Fibroblast of gingiva (primary cell): Measurements from ENCODE around the gene DHX35.
A peak's percentile ranks its signal among the peaks of the same experiment; 100 is the strongest.

Experiments
- DNase-seq: peaks from one replicate; pipeline ENCODE4 v3.0.0-alpha.2; 2011; ENCODE audit warnings: low read depth

DHX35 gene

DNA sequence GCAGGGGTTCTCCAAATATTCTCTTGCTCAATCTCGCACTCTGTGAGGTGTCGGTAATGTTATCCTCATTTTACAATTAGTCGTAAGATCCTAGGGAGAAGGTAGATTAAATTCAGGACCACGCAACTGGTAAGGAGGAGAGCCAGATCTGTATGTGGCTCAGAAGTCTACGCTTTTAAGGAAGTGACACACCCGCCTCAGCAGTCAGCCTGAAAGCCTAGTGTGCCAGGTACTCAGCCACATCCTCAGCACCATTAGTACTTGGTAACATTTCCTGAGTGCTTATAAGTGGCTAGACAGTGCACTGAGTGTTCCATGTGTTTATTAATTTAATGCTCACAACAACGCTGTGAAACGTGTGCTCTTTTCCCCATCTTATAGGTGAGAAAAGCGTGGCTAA is 63.7 kb downstream of the DHX35 start:
- no peak for DNase-seq

DNA sequence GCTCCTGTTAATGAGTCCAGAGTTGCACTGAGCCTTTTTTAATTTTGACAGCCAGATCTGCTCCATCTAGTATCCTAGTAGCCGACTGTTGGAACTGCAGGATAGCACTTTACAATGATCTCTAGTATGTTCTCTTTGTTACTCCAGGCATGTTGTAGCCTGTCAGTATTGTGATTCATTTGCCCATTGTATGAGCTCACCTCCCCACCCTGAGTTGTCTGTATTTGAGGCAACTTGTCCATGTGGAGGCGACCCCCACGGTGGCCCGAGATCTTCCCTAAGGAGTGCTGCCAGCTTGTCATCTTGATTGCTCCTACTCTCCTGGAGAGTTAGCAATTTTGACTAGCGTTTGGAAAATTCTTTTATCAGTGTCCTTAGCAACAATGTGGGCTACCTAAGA is 67.2 kb downstream of the DHX35 start:
- no peak for DNase-seq

DNA sequence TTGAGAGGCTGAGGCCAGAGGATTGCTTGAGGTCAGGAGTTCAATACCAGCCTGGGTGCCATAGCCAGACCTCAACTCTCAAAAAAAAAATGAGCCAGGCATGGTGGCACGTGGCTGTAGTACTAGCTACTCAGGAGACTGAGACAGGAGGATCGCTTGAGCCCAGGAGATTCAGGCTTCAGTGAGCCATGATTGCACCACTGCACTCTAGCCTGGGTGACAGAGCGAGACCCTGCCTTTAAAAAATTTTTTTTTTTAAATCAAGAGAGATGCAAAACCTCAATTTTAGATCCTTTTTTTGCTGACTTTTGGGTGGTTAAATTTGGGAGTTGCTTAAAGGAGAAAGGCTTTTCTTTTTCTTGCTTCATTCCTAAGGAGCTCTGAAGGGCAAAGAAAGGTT is 70.9 kb downstream of the DHX35 start:
- DNase-seq: no peak

DNA sequence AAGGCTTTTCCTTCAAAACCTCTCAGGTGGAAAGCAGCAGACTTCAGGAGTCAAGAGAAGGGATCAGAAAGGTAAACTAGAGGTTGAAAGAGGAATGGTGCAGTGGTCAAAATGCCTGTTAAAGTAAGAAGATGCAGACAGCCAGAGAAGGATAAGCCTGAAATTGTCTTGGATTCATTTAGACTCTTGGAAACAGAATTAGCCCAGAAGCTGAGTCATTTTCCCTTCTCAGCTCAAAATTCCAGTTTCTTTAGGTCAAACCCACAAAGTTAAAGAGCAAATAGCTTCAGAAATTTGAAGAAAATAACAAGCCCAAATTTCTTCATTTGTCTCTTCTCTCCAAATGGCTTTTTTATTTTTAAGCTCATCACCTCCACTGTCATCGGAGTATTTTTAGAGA is 73.9 kb downstream of the DHX35 start:
- DNase-seq: peak; percentile 41

DNA sequence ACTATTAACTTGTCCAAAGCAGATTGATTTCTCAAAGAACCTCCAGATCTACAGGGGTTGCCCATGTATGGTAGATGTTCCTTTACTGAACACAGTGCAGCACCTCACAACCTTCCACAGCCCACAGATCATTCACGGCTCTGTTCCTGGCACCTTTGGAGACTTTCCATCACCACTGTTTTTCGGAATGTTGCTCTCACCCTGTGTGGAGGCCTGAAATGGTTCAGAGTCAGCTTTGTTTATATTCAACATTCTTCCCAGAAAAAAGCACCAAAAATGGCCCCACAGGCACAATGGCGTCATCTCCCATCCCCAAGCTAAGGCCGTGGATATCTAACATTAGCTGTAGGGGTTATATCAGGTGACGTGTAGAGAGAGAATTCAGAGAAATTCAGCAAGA is 74.7 kb downstream of the DHX35 start:
- DNase-seq: peak; percentile 53

DNA sequence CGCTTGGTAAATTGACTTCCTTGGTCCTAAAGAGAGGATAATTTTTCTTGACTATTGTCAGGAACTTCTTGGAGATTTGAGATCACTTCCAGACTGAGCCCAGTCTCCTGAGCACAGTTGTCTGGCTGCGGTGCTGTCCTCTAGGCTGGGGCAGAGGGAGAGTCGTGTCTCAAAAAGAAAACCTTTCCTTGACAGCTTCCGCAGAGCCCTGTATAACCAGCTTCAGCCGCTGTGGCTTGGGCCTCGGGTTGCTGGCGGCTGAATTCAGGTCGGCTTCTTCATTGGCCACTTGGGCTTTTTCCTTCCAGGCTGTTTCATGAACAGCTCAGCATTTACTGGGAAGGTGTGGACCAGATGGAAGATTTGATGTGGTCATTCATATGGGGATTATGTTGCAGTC is 75.9 kb downstream of the DHX35 start:
- no peak for DNase-seq

DNA sequence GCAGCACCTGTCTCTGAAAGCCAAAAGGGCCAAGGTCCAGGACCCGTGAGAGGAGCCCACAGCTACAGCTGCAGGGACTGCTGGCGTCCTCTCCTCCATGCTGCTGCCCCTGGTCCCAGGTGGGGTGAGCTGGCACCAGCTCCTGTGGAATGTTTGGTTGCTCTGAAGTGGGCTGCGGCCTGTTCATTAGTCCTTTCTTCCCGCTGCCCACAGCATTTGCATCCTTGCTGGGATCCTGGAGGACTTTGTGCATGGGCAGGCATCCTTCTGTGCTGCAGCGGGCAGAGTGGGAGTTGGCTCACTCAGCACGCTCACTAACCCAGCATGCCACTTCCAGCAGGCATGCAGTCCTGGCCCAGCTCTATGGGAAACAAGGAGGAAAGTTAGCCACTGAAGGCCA is 76.4 kb downstream of the DHX35 start:
- no peak for DNase-seq

DNA sequence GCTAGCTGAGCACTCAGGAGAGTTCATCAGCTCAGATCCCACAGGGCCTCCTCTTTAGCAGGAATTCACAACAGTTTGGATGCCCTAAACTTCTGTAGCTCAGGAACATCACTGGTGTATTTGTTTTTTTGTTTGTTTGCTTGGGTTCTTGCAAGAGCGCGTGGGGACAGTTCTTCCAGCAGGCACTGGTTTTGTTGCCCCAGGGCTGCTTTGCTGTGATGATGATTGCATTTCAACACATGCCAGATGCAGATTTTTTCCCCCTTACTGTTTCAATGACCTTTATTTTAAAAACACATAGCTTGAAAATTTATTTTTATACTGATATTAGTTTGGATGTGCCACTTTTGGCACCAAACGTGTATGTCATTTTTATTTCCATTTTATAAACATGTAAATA is 77.1 kb downstream of the DHX35 start:
- DNase-seq: peak; percentile 74

DNA sequence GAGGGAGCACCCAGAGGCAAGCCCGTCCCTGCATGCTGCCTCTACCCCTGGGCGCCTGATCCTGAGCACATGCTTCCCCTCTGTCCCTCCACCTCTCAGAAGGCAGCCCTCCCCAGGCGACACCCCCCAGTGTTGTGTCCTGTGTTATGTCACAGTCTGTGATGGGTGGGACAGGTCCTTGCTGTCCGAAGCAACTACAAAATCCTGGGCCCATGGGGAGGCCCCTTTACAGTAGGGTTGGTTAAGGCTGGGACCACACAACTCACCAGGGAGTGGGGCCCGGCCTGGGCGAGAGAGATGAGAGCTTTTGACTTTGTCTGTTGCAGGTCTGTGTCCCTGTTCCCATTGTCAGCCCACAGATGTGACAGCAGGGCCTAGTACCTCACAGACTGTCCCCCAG is 78.0 kb downstream of the DHX35 start:
- no peak for DNase-seq

DNA sequence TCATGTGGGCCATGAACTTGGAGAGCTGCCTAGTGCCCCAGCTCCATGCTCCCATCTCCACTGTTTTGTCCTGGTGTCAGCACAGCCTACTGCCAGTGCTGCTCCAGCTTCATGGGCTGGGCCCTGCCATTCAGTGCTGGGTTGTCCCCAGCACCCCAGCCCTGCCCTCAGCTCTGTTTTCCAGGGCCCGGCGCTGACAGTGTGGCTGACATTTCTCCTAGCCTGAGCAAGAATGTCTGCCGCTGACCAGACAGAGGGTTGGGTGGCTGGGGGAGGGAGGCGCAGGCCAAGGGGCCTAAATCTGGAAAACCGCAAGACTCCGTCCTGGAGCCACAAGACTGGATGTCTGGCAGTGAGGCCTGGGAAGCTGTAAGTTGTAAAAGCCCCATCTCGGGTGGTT is 78.9 kb downstream of the DHX35 start:
- DNase-seq: no peak

DNA sequence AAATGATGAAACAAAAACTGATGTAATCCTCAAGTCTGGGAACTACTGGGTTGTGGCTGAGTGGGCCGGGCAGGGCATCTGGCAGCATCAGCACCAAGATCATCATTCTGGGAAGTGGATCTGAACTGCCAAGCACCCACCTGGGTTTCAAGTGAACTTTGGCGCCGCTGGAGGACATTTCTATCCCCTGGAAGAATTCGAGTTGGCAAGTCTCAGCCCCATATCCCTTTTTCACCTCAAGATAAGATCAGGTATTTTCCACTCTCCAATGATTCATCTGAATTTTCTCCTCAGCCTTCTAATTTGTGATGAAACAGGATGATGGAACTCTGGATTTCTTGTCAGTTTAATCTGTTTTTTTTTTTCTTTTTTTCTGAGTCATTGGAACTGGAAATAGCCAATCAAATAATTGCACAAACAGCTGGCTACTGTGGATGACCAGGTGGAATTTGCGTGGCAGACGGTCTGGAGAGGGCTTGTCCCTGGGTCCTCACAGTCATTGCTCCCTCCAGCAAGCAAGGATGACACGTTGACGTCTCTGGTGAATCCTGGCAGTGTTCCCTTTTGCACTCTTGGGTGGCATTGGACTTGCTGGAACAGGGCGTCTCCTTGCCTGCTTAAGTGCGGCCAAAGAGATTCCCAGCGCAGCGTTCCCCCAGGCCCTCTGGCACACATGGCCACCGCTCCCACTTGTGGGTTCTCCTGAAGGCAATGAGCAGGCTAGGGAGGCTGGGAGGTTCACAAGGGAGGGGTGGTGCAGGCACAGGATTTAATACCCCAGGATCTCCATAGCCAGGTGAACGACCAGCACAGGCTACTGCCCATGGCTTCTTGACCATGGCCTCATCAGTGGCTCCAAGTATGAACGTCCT is 80.4 kb downstream of the DHX35 start:
- DNase-seq: no peak

DNA sequence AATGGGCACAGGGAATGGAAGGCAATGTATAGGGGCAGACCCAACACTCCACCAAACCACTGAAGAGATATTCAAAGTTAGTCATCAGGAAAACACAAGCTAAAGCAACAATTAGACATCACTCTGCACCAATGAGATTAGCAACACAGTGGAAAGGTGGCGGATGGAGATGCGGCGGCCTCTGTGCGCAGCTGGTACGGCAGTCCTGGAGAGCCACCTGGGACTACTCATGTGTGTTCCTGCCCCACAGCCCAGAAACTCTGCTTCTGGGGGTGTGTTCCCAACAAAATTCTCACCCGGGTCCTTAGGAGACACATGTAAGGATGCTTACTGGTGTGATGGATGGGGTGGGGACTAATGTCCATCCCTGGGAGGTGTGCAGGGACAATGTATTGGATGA is 82.4 kb downstream of the DHX35 start:
- DNase-seq: no peak

DNA sequence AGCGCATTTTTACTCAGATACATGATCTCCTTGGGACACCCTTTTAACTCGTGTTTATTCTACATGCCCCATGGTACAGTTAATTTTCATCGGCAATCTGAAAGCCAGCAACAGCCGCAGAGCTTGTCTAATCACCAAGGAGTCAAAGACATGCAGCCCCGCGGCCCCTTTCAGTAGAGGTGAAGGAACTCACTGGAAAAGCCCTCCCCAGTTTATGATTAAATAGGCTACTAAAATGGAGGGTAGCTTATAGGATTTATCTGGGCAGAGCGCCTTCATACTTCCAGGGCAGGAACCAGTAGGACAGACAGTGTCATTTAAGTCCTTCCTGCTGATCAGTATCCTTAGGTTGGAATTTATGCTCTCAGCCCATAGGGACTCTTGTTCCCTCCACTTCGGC is 83.5 kb downstream of the DHX35 start:
- no peak for DNase-seq

DNA sequence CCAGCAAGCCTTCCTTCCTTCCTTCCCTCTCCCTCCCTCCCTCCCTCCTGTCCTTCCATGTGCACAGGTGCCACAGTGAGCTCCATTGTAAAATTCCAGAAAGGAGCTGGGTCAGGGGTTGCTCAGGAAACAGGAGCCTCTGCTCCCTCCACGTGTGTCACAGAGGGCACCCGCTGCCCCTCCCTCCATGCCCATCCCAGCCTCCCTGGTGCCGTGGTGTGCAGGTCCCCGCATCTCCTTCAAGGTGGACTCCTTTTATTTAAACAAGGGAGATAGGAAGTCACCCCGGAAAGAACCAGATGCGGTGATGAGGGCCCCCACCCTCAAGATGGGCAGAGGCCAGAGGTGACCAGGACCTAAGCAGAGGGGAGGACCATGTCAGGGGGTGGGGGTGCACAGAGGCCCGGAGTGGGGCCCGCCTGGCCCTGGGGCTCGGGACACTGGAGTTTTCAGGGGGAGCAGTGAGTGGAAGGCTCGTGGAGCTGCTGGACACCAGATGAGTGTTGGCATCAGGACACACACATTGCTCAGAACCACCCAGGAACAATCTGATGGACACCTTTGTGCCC is 85.4 kb downstream of the DHX35 start:
- DNase-seq: no peak

DNA sequence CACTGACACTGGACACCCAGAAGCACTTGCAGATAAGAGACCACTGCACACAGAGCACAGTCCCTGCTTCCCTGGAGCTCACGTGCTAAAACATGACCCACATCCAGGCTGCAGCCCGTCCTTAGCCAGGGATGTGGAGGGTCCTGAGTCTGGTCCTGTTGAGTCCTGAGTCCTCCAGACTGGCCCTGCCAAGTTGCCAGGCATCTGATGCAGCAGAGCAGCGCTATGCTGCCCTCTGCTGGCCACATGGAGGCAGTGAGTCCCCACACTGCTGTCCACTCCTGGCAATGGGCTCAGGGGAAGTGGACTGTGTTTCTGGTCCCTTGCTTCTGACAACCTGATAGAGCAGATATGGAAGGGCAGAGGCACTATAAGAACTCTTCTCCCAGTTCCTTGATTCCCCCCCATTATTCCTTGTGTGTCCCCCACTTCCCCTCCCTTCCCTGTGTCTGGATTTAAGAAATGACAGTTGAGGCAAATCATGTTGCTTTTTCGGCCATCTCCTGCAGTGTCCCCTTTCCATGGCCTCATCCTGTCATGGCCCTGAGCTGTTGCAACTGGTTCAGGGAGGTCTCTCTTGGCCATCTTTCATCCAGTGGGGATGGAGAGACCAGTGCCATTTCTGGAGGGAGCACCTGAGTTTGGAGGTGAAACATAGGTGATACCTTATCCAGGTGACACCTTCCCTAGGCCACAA is 86.0 kb downstream of the DHX35 start:
- DNase-seq: peak; percentile 66

DNA sequence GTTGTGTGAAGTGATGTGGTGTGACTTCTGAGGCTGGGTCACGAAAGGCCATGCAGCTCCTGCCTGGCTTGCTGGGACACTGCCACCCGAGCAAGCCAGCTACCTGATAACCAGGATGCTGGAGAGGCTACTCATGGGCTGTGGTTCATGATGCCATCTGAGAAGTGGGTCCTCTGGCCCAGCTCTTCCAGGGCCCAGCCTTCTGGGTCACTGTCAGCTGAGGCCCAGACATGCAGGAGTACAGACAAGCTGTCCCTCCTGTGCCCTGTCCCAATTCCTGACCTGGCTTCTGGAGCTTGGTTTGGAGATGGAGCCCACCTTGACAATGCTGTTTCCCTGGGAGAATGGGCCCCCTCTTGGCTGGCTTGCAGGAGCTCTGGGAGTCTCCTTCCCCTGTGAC is 87.0 kb downstream of the DHX35 start:
- no peak for DNase-seq

DNA sequence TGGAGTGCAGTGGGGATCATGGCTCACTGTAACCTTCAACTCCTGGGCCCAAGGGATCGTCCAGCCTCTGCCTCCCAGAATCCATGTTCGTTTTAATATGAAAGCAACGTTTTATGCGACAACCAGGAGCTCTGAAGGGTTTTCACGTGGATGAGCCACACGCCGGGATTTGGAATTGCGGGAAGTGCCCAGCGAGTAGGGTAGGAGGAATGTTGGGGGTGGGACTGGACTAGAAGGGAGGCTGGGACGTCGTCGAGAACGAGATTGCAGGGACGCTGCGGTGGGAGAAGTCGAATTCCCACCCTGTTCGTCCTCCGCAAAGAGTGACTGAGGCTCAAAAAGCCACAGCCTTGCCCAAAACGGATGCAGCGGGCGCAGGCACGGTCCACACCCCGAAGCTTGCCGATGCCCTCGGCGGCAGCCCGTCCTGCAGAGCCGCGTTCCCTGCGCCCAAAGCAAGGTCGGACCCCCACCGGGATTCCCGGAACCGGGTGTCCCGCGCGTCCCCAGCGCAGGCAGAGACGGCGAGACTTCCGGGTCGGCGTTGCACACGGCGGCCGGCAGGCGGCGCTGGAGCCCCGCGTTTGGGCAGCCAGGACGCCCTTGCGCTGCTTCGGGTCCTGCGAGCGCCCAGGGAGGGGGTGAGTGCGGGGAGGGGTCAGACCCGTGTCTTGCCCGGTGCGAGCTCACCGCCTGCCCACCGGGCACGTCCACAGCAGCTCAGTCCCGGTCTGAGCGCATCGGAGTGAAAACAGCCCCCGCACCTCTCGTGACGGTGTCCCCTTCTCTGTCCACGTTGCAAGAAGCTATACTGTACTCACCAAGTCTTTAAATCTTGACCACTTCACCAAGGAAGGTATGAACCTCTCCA is 87.8 kb downstream of the DHX35 start:
- DNase-seq: peak; percentile 61

DNA sequence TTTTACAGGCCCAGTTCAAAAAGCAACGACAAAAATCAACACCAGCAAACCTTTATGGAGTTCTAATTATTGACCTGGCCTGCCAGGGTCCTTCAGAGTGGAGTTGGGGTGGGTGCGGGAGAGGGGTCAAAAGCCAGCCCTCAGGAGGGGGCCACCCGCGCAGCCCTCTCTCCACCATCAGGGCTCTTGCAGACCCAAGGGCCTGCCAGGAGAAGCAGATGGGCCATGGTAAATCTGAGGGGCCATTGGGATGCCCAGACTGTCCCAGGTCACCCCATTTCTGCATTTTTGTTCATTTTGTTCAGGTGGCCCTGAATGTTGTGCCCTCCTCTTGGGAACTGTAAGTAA is 88.4 kb downstream of the DHX35 start:
- no peak for DNase-seq

DNA sequence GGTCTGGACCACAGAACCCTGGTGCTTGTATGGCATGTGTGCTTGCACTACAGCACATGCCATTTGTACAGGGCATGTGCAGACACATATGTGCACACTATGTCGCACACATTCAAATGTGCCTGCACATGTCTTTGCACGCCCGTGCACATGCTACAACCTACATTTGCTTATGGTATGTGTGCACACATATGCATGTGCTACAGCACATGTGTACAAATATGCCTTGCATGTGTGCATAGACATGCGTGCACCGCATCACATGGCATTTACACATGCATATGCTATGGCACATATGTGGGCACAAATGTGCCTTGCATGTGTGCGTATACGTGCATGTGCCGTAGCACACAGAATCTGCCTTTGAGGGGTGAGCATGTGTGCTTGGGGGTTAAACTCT is 90.5 kb downstream of the DHX35 start:
- DNase-seq: no peak

DNA sequence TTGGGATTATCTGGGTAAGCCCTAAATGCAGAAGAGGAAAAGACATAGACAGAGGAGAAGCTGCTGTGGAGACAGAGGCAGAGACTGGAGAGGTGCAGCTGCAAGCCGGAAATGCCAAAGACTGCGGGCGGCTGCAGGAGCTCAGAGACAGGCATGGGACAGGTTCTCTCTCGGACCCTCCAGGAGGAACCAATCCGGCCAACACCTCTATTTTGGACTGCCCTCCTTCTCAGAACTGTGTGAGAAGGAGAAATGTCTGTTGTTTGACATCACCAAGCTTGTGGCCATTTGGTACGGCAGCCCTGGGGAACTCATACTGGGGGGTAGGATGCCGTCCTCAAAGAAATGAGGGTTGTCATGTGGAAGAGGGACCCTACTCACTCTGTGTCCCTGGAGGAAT is 95.0 kb downstream of the DHX35 start:
- DNase-seq: no peak

DNA sequence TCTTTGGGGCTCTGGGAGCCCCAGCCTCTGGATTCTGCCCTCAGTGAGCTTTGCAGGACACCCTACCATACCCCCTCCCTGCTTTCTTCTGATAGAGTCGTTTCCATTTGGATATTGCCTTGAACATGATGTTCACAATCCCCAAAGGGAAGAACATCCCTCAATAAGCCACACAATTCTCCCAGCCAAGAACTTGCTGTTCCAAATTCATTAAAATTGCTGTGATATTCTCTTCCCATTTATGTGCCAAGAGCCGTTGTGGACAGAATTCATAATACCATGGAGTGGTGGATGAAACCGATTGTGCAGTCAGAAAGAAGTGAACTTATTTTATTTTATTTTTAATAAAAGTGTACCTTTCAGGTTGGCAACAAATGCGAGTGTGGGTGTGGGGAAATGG is 95.8 kb downstream of the DHX35 start:
- DNase-seq: no peak

DNA sequence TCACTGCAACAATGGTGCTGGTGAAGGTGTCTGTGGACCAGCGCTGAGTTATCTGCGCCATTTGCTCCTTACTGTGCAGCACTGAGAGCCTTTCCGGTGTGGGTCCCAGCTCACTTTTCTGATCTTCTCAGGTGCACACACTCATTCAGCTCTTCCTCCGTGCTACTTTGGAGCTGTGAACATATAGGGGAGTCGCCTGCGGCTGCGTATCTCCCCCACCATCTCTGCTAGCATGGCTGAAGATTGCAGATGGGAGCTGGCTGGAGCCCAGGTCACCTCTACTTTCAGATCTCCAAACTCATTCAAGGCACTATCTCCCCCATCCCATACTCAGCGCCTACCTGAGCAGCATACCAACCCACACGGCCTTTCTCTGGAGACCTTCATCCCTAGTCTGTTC is 96.9 kb downstream of the DHX35 start:
- no peak for DNase-seq
